RWPE1 (cell line): ENCODE measurements around the gene MTHFSD.

ENCODE experiments used
- CTCF ChIA-PET: fragments of 350-600 bp; sonication (Branson Sonifier 250); formaldehyde crosslinking; extraction: SDS; loops from one replicate; lab custom pipeline; 2021; lab: Yijun Ruan, JAX
- POLR2A ChIA-PET: fragments of 400-600 bp; formaldehyde crosslinking; extraction: SDS; loops from one replicate; lab custom pipeline; 2020; ENCODE audit warnings: antibody characterized with exemption; ENCODE audit not compliant: low non-redundant PET; lab: Yijun Ruan, JAX
- DNase-seq: peaks from one replicate; pipeline ENCODE4 v3.0.0; 2012; ENCODE audit warnings: low spot score
- H3K27ac ChIP-seq: fragments of 450-650 bp; 2 replicates; pipeline ENCODE4 v1.5.1; 2017
- CTCF ChIP-seq: fragments of 450-650 bp; conservative IDR thresholded peaks from 2 replicates; pipeline ENCODE4 v1.5.1; 2017; ENCODE audit warnings: low read depth, mild to moderate bottlenecking

Gene MTHFSD

GRCh38 chr16:86597880-86598606 lies 43.0 kb upstream of the MTHFSD start:
- ChIA-PET CTCF (interaction anchor here (0.6 kb wide), 1 partner anchor 15 kb away, joined by 3 read pairs; no protein-coding TSS in a partner anchor), POLR2A (interaction anchor here (0.5 kb wide), 1 partner anchor 42 kb away, joined by 3 read pairs; no protein-coding TSS in a partner anchor)
- no peak overlapping the region for H3K27ac ChIP-seq
- no peak for DNase-seq
- no peak for TF ChIP-seq CTCF

GRCh38 chr16:86597126-86597879 lies 42.3 kb upstream of the MTHFSD start:
- no peak for TF ChIP-seq CTCF
- no peak for DNase-seq
- ChIA-PET CTCF (interaction anchor here (0.6 kb wide), 1 partner anchor 16 kb away, joined by 3 read pairs; no protein-coding TSS in a partner anchor), POLR2A (interaction anchor here (0.5 kb wide), 1 partner anchor 41 kb away, joined by 3 read pairs; no protein-coding TSS in a partner anchor)
- no peak overlapping the region for H3K27ac ChIP-seq

- H3K27ac ChIP-seq, result no peak overlapping the region
- no peak for DNase-seq
- no peak for TF ChIP-seq CTCF
- ChIA-PET POLR2A (no interaction called here), CTCF (no interaction called here)
These were observed 41.1 kb upstream of the MTHFSD start for GRCh38 chr16:86595983-86596605.

- DNase-seq, result no peak
- no peak overlapping the region for H3K27ac ChIP-seq
- ChIA-PET POLR2A (no interaction called here), CTCF (interaction anchor here (0.6 kb wide), 1 partner anchor 313 kb away, joined by 3 read pairs; no protein-coding TSS in a partner anchor)
- no peak for TF ChIP-seq CTCF
These were observed 39.7 kb upstream of the MTHFSD start for GRCh38 chr16:86594721-86595120.

- no peak for DNase-seq
- ChIA-PET CTCF (interaction anchor here (0.6 to 1.0 kb wide), 3 partner anchors 177 to 423 kb away, joined by 3 to 4 read pairs (median 3); no protein-coding TSS in a partner anchor), POLR2A (no interaction called here)
- no peak overlapping the region for H3K27ac ChIP-seq
- no peak for TF ChIP-seq CTCF
These were observed 39.0 kb upstream of the MTHFSD start for GRCh38 chr16:86593913-86594620.
